Activated CD8-positive, alpha-beta T cell treated with anti-CD3 and anti-CD28 coated beads for 36 hours (primary cell): ENCODE measurements around the gene ATOX1. TPM values are rescaled to one million over a fixed set of nuclear protein-coding genes. Genes with fewer than 3 reads are reported as not detected.

Source experiments
- ATAC-seq: fragments of 200-7000 bp; cut with Tn5 transposase; one replicate; pipeline ENCODE4 v1.10.0; 2021; ENCODE audit warnings: mild to moderate bottlenecking, moderate library complexity
- CTCF ChIA-PET: fragments of 350-600 bp; sonication (Branson Sonifier 250); formaldehyde crosslinking; loops from one replicate; lab custom pipeline; 2021; ENCODE audit warnings: antibody characterized with exemption; lab: Charles Lee
- POLR2A ChIA-PET: fragments of 350-600 bp; sonication (Branson Sonifier 250); formaldehyde crosslinking; loops from one replicate; lab custom pipeline; 2021; ENCODE audit warnings: antibody characterized with exemption; lab: Charles Lee
- DNase-seq: peaks from one replicate; pipeline ENCODE4 v3.0.0-alpha.2; 2020
- H3K27ac Mint-ChIP-seq: one replicate; pipeline ENCODE4 v1.8.0; 2021; ENCODE audit warnings: mild to moderate bottlenecking, mixed read lengths
- H3K27me3 Mint-ChIP-seq: one replicate; pipeline ENCODE4 v1.8.0; 2021; ENCODE audit warnings: mixed read lengths
- H3K36me3 Mint-ChIP-seq: one replicate; pipeline ENCODE4 v1.8.0; 2021; ENCODE audit warnings: low read depth, mixed read lengths
- H3K4me1 Mint-ChIP-seq: one replicate; pipeline ENCODE4 v1.8.0; 2021; ENCODE audit warnings: low read depth, mixed read lengths
- H3K4me3 Mint-ChIP-seq: one replicate; pipeline ENCODE4 v1.8.0; 2021; ENCODE audit warnings: mild to moderate bottlenecking, moderate library complexity, mixed read lengths
- H3K9me3 Mint-ChIP-seq: one replicate; pipeline ENCODE4 v1.8.0; 2021; ENCODE audit warnings: mixed read lengths
- intact Hi-C: fragments of 100-400 bp; cut with micrococcal nuclease; formaldehyde crosslinking; loops from one replicate; pipeline ENCODE4 v1.10.0; 2022
- total RNA-seq, 2 experiments: library from RNA; stranded (reverse); gene quantifications; one replicate each; pipeline ENCODE4 v1.2.3, GENCODE V29; 2021
- TF ChIP-seq, protein P1 (sequence below): fragments of 200-600 bp; IDR thresholded peaks from one replicate; pipeline ENCODE4 v1.8.0; 2022; ENCODE audit warnings: antibody characterized with exemption, mild to moderate bottlenecking

Gene ATOX1
- total RNA-seq, 2 experiments from 2014 or later: 69.6 to 73.3 TPM

DNA sequence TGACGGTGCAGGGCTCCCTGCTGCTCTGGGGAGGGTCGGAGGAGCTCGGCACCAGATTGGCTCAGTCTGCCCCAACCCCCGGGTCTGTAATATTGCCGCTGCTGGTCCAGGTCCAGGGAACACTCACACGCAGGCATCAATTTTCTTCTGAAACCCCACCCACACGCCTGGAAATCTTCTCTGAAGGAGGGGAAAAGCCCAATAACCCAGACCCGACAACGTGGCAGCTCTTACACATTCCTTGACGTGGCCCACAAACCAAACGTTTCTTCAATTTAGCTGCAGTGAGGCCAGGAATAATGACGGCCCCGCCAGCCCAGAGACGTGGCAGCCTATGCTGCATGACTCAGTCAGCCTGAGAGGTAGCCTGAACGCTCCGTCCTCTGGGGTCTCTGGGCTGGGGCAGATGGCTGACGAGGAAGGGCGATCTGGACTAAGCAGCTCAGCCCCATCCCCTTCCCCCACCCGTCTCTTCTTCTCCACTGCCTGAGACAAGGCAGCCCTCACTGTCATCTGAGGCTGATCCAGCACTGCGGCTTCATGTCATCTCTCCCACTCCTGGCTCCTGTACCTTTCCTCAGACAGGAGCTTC is 61.9 kb downstream of the ATOX1 start:
- H3K4me1 Mint-ChIP-seq: no peaks in the 10 kb centered on the region
- DNase-seq (no peak), ATAC-seq (no peak)
- POLR2A ChIA-PET: interaction anchor here (0.6 kb wide), 1 partner anchor 194 kb away, joined by 3 read pairs; no protein-coding TSS in a partner anchor
- H3K4me3 Mint-ChIP-seq: no peak overlapping the region
- CTCF ChIA-PET: interaction anchor here (0.9 to 1.2 kb wide), 3 partner anchors 10 to 44 kb away, joined by 3 to 4 read pairs (median 3); no protein-coding TSS in a partner anchor
- no peaks in the 10 kb centered on the region for H3K36me3 Mint-ChIP-seq
- TF ChIP-seq, protein P1, sequence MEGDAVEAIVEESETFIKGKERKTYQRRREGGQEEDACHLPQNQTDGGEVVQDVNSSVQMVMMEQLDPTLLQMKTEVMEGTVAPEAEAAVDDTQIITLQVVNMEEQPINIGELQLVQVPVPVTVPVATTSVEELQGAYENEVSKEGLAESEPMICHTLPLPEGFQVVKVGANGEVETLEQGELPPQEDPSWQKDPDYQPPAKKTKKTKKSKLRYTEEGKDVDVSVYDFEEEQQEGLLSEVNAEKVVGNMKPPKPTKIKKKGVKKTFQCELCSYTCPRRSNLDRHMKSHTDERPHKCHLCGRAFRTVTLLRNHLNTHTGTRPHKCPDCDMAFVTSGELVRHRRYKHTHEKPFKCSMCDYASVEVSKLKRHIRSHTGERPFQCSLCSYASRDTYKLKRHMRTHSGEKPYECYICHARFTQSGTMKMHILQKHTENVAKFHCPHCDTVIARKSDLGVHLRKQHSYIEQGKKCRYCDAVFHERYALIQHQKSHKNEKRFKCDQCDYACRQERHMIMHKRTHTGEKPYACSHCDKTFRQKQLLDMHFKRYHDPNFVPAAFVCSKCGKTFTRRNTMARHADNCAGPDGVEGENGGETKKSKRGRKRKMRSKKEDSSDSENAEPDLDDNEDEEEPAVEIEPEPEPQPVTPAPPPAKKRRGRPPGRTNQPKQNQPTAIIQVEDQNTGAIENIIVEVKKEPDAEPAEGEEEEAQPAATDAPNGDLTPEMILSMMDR: no peak
- peaks cover 6% of the 10 kb centered on the region for H3K27me3 Mint-ChIP-seq
- H3K27ac Mint-ChIP-seq: no peak overlapping the region
- no peaks in the 10 kb centered on the region for H3K9me3 Mint-ChIP-seq
- intact Hi-C loops: no loop called here

DNA sequence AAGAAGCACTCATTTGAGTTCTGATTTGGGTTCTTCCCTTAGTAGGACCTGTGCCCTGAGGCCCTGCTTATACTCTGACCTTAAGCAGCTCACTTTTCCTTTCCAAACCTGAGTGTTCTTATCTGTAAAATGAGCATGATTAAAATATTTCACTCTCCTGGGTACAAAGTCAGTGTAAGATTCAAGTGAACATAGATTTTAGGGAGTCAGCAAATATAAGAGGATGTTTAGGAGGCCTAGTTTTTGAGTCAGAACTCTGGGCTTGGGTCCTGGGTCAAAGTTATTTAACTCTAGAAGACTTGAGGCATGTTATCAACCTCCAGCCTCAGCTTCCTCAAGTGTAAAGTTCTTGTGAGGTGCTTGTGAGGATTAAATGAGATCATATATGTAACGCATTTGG is 63.0 kb downstream of the ATOX1 start:
- ChIA-PET CTCF (interaction anchor here (0.9 to 1.2 kb wide), 2 partner anchors 9 to 11 kb away, joined by 3 to 4 read pairs; partner anchors contain the start of gene SPARC), POLR2A (no interaction called here)
- Mint-ChIP-seq H3K4me3 (no peak overlapping the region), H3K9me3 (no peaks in the 10 kb centered on the region), H3K36me3 (no peaks in the 10 kb centered on the region), H3K4me1 (no peaks in the 10 kb centered on the region), H3K27ac (no peak overlapping the region), H3K27me3 (peaks cover 6% of the 10 kb centered on the region)
- TF ChIP-seq, protein P1: no peak
- intact Hi-C loops: no loop called here
- no peak for DNase-seq
- ATAC-seq: no peak

GRCh38 chr5:151694035-151694485 is 64.4 kb downstream of the ATOX1 start:
- H3K36me3 Mint-ChIP-seq: no peaks in the 10 kb centered on the region

More at GRCh38 chr5:151694035-151694485, 64.4 kb downstream of the ATOX1 start:
- DNase-seq (no peak), ATAC-seq (no peak)
- intact Hi-C loops: no loop called here
- no peaks in the 10 kb centered on the region for H3K9me3 Mint-ChIP-seq
- ChIA-PET CTCF (no interaction called here), POLR2A (no interaction called here)
- H3K27me3 Mint-ChIP-seq: peaks cover 6% of the 10 kb centered on the region
- no peaks in the 10 kb centered on the region for H3K4me1 Mint-ChIP-seq
- TF ChIP-seq, protein P1: no peak
- no peak overlapping the region for H3K27ac Mint-ChIP-seq
- H3K4me3 Mint-ChIP-seq: no peak overlapping the region

Other genes with a start within 250 kb of the ATOX1 start
- gene FAT2, start 167.3 kb downstream of the ATOX1 start, total RNA-seq: not detected
- not detected for gene SPARC, start 71.7 kb downstream of the ATOX1 start, total RNA-seq
- gene G3BP1, start 13.3 kb upstream of the ATOX1 start, total RNA-seq: 100 to 1,000 TPM; 247 to 253 TPM
- gene GLRA1, start 166.2 kb upstream of the ATOX1 start, total RNA-seq: not detected